Activated effector memory CD4-positive, alpha-beta T cell treated with Interleukin-2 at 50 U/mL for 16 hours (primary cell): ENCODE measurements around the gene PDZD2.
"Not testable (repeated sequence)": the region's sequence is repeated elsewhere in the genome, so short reads cannot be mapped to it uniquely, and the experiment has no call there.

Experiments used
- DNase-seq: peaks from one replicate; pipeline ENCODE4 v3.0.0-alpha.2; 2020

The PDZD2 gene

GRCh38 chr5:31986101-31986500, 347.2 kb downstream of the PDZD2 start:
- DNase-seq, result no peak

- DNase-seq, result no peak
Observed at GRCh38 chr5:31987985-31988710, 349.2 kb downstream of the PDZD2 start.

GRCh38 chr5:31990081-31990650, 351.2 kb downstream of the PDZD2 start:
- no peak for DNase-seq

GRCh38 chr5:31990701-31991110, 351.8 kb downstream of the PDZD2 start:
- no peak for DNase-seq

- no peak for DNase-seq
Observed at GRCh38 chr5:31992377-31992776, 353.4 kb downstream of the PDZD2 start.

GRCh38 chr5:31993165-31993961, 354.4 kb downstream of the PDZD2 start:
- no peak for DNase-seq

GRCh38 chr5:31995006-31995405, 356.1 kb downstream of the PDZD2 start:
- DNase-seq, result no peak

GRCh38 chr5:31995714-31996113, 356.8 kb downstream of the PDZD2 start:
- DNase-seq, result no peak

- no peak for DNase-seq
Observed at GRCh38 chr5:31996909-31997308, 358.0 kb downstream of the PDZD2 start.

GRCh38 chr5:31999470-31999869, 360.5 kb downstream of the PDZD2 start:
- no peak for DNase-seq

- DNase-seq, result no peak
Observed at GRCh38 chr5:32000731-32001130, 361.8 kb downstream of the PDZD2 start.

- no peak for DNase-seq
Observed at GRCh38 chr5:32001284-32001683, 362.4 kb downstream of the PDZD2 start.

GRCh38 chr5:32001707-32002106, 362.8 kb downstream of the PDZD2 start:
- no peak for DNase-seq

- no peak for DNase-seq
Observed at GRCh38 chr5:32002755-32003154, 363.8 kb downstream of the PDZD2 start.

GRCh38 chr5:32003981-32004380, 365.1 kb downstream of the PDZD2 start:
- no peak for DNase-seq

GRCh38 chr5:32004404-32004803, 365.5 kb downstream of the PDZD2 start:
- DNase-seq, result no peak

GRCh38 chr5:32008746-32009145, 369.8 kb downstream of the PDZD2 start:
- no peak for DNase-seq

- DNase-seq, result no peak
Observed at GRCh38 chr5:32013658-32014057, 374.7 kb downstream of the PDZD2 start.

GRCh38 chr5:32014096-32014745, 375.3 kb downstream of the PDZD2 start:
- DNase-seq, result no peak

- DNase-seq, result not testable (repeated sequence)
Observed at GRCh38 chr5:32015262-32015661, 376.3 kb downstream of the PDZD2 start.

GRCh38 chr5:32017692-32018367, 378.9 kb downstream of the PDZD2 start:
- no peak for DNase-seq

- no peak for DNase-seq
Observed at GRCh38 chr5:32018476-32019436, 379.8 kb downstream of the PDZD2 start.
